Psoas muscle (tissue), 8 donors: ENCODE data around the gene SMIM20. TPM values are rescaled to one million over a fixed set of nuclear protein-coding genes. Genes with fewer than 3 reads are reported as not detected.

Experiments
- ATAC-seq, 4 donors: fragments of 200-7000 bp; cut with Tn5 transposase; one replicate each; pipeline ENCODE4 v1.9.1; 2020; ENCODE audit warnings: moderate library complexity in 3 of 4, mild to moderate bottlenecking in 2 of 4
- DNase-seq, 2 donors: peaks; one replicate each; pipeline ENCODE4 v3.0.0-alpha.2; 2020
- H3K27ac ChIP-seq: fragments of 200-600 bp; one replicate; pipeline ENCODE4 v1.8.0; 2022
- H3K27me3 ChIP-seq, 3 donors: fragments of 200-600 bp in 1 of 3; one replicate each; pipeline versions ENCODE4 v1.6.1 to v1.8.0; 2013 to 2022; ENCODE audit warnings: low read length in 2 of 3, mild to moderate bottlenecking in 2 of 3, moderate library complexity in 1 of 3; ENCODE audit not compliant: insufficient read depth in 3 of 3
- H3K36me3 ChIP-seq, 2 donors: fragments of 200-600 bp in 1 of 2; one replicate each; pipeline versions ENCODE4 v1.6.1 to v1.8.0; 2013 to 2022; ENCODE audit warnings: low read depth in 1 of 2, mild to moderate bottlenecking in 1 of 2, moderate library complexity in 1 of 2; ENCODE audit not compliant: insufficient read depth in 1 of 2
- H3K4me1 ChIP-seq: fragments of 200-600 bp; one replicate; pipeline ENCODE4 v1.8.0; 2022
- H3K4me3 ChIP-seq: fragments of 200-600 bp; one replicate; pipeline ENCODE4 v1.8.0; 2022; ENCODE audit warnings: mild to moderate bottlenecking
- H3K9me3 ChIP-seq: fragments of 200-600 bp; one replicate; pipeline ENCODE4 v1.8.0; 2022
- WGBS, 3 donors: extraction: QIAGEN DNeasy Blood & Tissue Kit; methylation state at CpG; one replicate each; pipeline versions ENCODE4 v1.1.6 to v1.1.7; 2013; 5-methylcytosine and 5-hydroxymethylcytosine counted together
- intact Hi-C, 2 donors: fragments of 100-400 bp; cut with DNase I; formaldehyde crosslinking; loops; one replicate each; pipeline versions ENCODE4 v1.11.0 to v1.14.2; 2022
- polyA plus RNA-seq, 3 donors: library from polyadenylated mRNA; stranded (reverse); fragments of 200-250 nt; gene quantifications; one replicate each; pipeline ENCODE4 v1.2.3, GENCODE V29; 2013
- total RNA-seq, 4 donors: library from RNA; stranded (reverse); fragmentation: NEBNext Ultra II Directional in 2 of 4; extraction: Animal tissue kit (Norgen Biotek cat#: 25700) in 2 of 4; gene quantifications; one replicate each; pipeline versions ENCODE4 v1.2.1 to v1.2.4, GENCODE V29; 2021 to 2023
- TF ChIP-seq, protein P1 (sequence below): fragments of 200-600 bp; IDR thresholded peaks from one replicate; pipeline ENCODE4 v1.8.0; 2022; ENCODE audit warnings: antibody characterized with exemption
- donor health status: healthy with polysubstance abuse.
- donor health status: DM: no; HTN: no; CAD: no; lungs with moderate emphysema.
- donor health status: Bipolar disorder and iron deficiency.
- donor health status: healthy.
- donor health status: DM: yes; HTN: yes; CAD: no.
- donor health status: DM: no; HTN: no; CAD: no.
- donor health status: DM: no; HTN: no; CAD: no.
- donor health status: DM: yes; HTN: yes; CAD: no.

Gene SMIM20
- total and polyA plus RNA-seq, 7 donors = 30.9 to 100 (median 47.6) TPM

GRCh38 chr4:25915353-25915705 lies 1.3 kb downstream of the SMIM20 start:
- intact Hi-C loops = loop anchor here in 1 of 2 donors (5.0 kb wide), 1 partner anchor 172 kb away; no protein-coding TSS in a partner anchor
- Histone ChIP-seq H3K4me1 (peaks cover 18% of the 10 kb centered on the region), H3K27ac (peak overlapping the region; percentile 97), H3K27me3 (no peaks in the 10 kb centered on the region), H3K4me3 (peak overlapping the region; percentile 93), H3K9me3 (no peaks in the 10 kb centered on the region), H3K36me3 (peaks cover 0 to 3% of the 10 kb centered on the region in 2 donors)
- ATAC-seq = no peak
- WGBS, 3 donors = 25 to 34% (median 26%) methylated on average over 12 of the region's 12 CpGs
- DNase-seq = no peak
- TF ChIP-seq, protein P1, sequence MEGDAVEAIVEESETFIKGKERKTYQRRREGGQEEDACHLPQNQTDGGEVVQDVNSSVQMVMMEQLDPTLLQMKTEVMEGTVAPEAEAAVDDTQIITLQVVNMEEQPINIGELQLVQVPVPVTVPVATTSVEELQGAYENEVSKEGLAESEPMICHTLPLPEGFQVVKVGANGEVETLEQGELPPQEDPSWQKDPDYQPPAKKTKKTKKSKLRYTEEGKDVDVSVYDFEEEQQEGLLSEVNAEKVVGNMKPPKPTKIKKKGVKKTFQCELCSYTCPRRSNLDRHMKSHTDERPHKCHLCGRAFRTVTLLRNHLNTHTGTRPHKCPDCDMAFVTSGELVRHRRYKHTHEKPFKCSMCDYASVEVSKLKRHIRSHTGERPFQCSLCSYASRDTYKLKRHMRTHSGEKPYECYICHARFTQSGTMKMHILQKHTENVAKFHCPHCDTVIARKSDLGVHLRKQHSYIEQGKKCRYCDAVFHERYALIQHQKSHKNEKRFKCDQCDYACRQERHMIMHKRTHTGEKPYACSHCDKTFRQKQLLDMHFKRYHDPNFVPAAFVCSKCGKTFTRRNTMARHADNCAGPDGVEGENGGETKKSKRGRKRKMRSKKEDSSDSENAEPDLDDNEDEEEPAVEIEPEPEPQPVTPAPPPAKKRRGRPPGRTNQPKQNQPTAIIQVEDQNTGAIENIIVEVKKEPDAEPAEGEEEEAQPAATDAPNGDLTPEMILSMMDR = no peak

GRCh38 chr4:25916870-25917269 lies 2.9 kb downstream of the SMIM20 start:
- Histone ChIP-seq H3K27ac (no peak overlapping the region), H3K4me3 (no peak overlapping the region), H3K27me3 (no peaks in the 10 kb centered on the region), H3K36me3 (peaks cover 0 to 3% of the 10 kb centered on the region in 2 donors), H3K9me3 (no peaks in the 10 kb centered on the region), H3K4me1 (peaks cover 31% of the 10 kb centered on the region)
- WGBS, 3 donors = 97 to 100% (median 100%) methylated on average over 1 of the region's 1 CpG
- DNase-seq (no peak), ATAC-seq (no peak)
- intact Hi-C loops = loop anchor here in 1 of 2 donors (5.0 kb wide), 1 partner anchor 170 kb away; no protein-coding TSS in a partner anchor
- TF ChIP-seq, protein P1 = no peak

- Histone ChIP-seq H3K36me3 (peaks cover 0 to 3% of the 10 kb centered on the region in 2 donors), H3K4me3 (no peak overlapping the region), H3K4me1 (peaks cover 41% of the 10 kb centered on the region), H3K27ac (no peak overlapping the region), H3K9me3 (no peaks in the 10 kb centered on the region), H3K27me3 (no peaks in the 10 kb centered on the region)
- WGBS, 3 donors = 80 to 86% (median 85%) methylated on average over 5 of the region's 5 CpGs
- ATAC-seq = no peak
- DNase-seq = no peak
- TF ChIP-seq, protein P1 = no peak
- intact Hi-C loops = loop anchor here (5.0 to 10.0 kb wide), 3 partner anchors 168 to 495 kb away; partner anchors contain the start of gene RBPJ (in 1 of the 2)
Measured at GRCh38 chr4:25919676-25920075, 5.7 kb downstream of the SMIM20 start.

- Histone ChIP-seq H3K4me3 (no peak overlapping the region), H3K9me3 (no peaks in the 10 kb centered on the region), H3K4me1 (peaks cover 34% of the 10 kb centered on the region), H3K27me3 (no peaks in the 10 kb centered on the region), H3K27ac (peak overlapping the region; percentile 43), H3K36me3 (no peaks in the 10 kb centered on the region)
- intact Hi-C loops = loop anchor here (10.0 kb wide), 2 partner anchors 403 to 493 kb away; partner anchors contain the start of gene RBPJ (in 1 of the 2)
- TF ChIP-seq, protein P1 = no peak
- 42 to 90% (median 50%) methylated on average over 1 of the region's 1 CpG for WGBS, 3 donors
- DNase-seq = no peak
- peak in 2 of 4 donors; percentile 47 to 58 for ATAC-seq
Measured at GRCh38 chr4:25921922-25922321, 7.9 kb downstream of the SMIM20 start.
